ENCODE results near the gene SLC39A3. TPM values are rescaled to one million over a fixed set of nuclear protein-coding genes. Genes with fewer than 3 reads are reported as not detected.

Gene SLC39A3
- total and polyA plus RNA-seq, 2 of the 8 experiments (the other 6 are each of a cell fraction or from before 2014, with no cell fraction given), result 33.0 to 52.9 TPM

DNA sequence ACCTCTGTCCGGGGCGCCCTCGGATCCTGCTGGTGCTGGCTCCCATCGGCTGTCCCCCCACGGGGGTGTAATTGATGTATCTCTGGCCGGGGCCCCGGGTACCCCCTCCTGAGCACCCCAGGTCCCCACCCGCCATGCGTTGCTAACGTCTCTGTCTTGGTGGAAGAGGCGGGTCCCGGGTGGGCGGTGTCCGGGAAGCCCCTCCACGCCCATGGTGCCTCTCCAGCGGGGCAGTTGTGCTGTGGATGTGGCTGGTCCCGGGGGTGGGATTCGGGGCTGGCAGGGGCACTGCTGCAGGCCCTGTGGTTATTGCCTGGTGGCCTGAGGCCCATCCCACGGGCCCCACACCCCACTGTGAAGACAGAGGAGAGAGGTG is 23.6 kb downstream of the SLC39A3 start:
- no peak overlapping the region for H3K14ac ChIP-seq (ENCODE audit: insufficient read length)
- FAIRE-seq (no peak), DNase-seq (ENCODE audit: low read depth in 1 of 2, low spot score in 2 of 2) (no peak)
- WGBS, 2 experiments (ENCODE audit: extremely low coverage in 1 of 2, insufficient coverage in 1 of 2, insufficient read length in 1 of 2, insufficient replicate concordance in 2 of 2, low coverage in 1 of 2, low lambda C conversion rate in 2 of 2, missing lambda C conversion rate in 1 of 2), result 87% methylated on average over 9 of the region's 19 CpGs; no CpG with 5 or more reads in 1 of the 2 experiments
- CTCF ChIA-PET (ENCODE audit: partially characterized antibody), result interaction anchor here (0.6 kb wide), 1 partner anchor 126 kb away, joined by 3 read pairs; no protein-coding TSS in a partner anchor
- peaks cover 0 to 10% (median 6%) of the 10 kb centered on the region in 4 experiments; a peak in 6 of 7 replicates for H3K4me1 ChIP-seq (replicated peaks in 1 of 4; ENCODE audit: control insufficient read depth in 3 of 4, insufficient read depth in 4 of 4, low read length in 3 of 4)
- POLR2A ChIA-PET (ENCODE audit: partially characterized antibody), result no interaction called here
- no peak overlapping the region for H2BK5ac ChIP-seq (ENCODE audit: low read depth, low read length)
- H3K36me3 ChIP-seq (ENCODE audit: control insufficient read depth in 2 of 4, insufficient read depth in 4 of 4, low read length in 3 of 4), result peaks cover 0 to 17% (median 0%) of the 10 kb centered on the region in 4 experiments; a peak in 1 of 8 replicates
- peaks cover 0 to 4% of the 10 kb centered on the region in 2 experiments for H4K20me1 ChIP-seq (replicated peaks in 1 of 2; ENCODE audit: control insufficient read depth in 1 of 2, insufficient read depth in 2 of 2, low read length in 2 of 2)
- no peak overlapping the region for H4K91ac ChIP-seq (replicated peaks; ENCODE audit: insufficient read length, low read length)
- H2AFZ ChIP-seq (ENCODE audit: low read length), result no peak overlapping the region
- no peak overlapping the region for H3K4me2 ChIP-seq (ENCODE audit: insufficient read depth in 1 of 2, low read depth in 2 of 2, low read length in 2 of 2)
- no peak overlapping the region for H2BK15ac ChIP-seq (ENCODE audit: low read length)
- H3K23me2 ChIP-seq (ENCODE audit: low read depth, low read length), result peaks cover 14% of the 10 kb centered on the region; the same call in 1 of the 2 replicates
- no peak overlapping the region for H4K8ac ChIP-seq (ENCODE audit: extremely low read depth, insufficient read depth, low read length)
- no peak overlapping the region for H2BK120ac ChIP-seq (replicated peaks; ENCODE audit: low read depth, low read length)
- H3K18ac ChIP-seq (ENCODE audit: extremely low read depth, low read length), result no peak overlapping the region
- H3K27me3 ChIP-seq (replicated peaks in 1 of 4; ENCODE audit: control insufficient read depth in 3 of 4, extremely low read depth in 1 of 4, insufficient read depth in 3 of 4, low read length in 3 of 4), result no peaks in the 10 kb centered on the region
- no peaks in the 10 kb centered on the region for H3K79me1 ChIP-seq (ENCODE audit: low read depth, low read length)
- no peak overlapping the region for H3K4me3 ChIP-seq (ENCODE audit: extremely low read depth in 1 of 4, insufficient read depth in 2 of 4, low read depth in 3 of 4, low read length in 4 of 4)
- no peak overlapping the region for H2BK20ac ChIP-seq (ENCODE audit: low read length)
- no peak overlapping the region for H4K5ac ChIP-seq (ENCODE audit: insufficient read length, low read depth, low read length)
- H3K27ac ChIP-seq (ENCODE audit: low read depth, low read length), result no peak overlapping the region
- no peaks in the 10 kb centered on the region for H3K79me2 ChIP-seq (ENCODE audit: control insufficient read depth in 1 of 2, insufficient read depth in 2 of 2, low read length in 2 of 2)
- H3K9me3 ChIP-seq (ENCODE audit: insufficient read depth in 2 of 2, low read depth in 1 of 2, low read length in 1 of 2), result peaks cover 9 to 17% of the 10 kb centered on the region in 2 experiments; a peak in 3 of 4 replicates
- no peak overlapping the region for H3K23ac ChIP-seq (ENCODE audit: insufficient read length)
- no peak overlapping the region for H2BK12ac ChIP-seq (ENCODE audit: low read depth, low read length)
- H3K9ac ChIP-seq (replicated peaks in 1 of 4; ENCODE audit: extremely low read depth in 1 of 4, low read depth in 3 of 4, low read length in 3 of 4), result no peak overlapping the region
- no peak overlapping the region for H3K4ac ChIP-seq (replicated peaks; ENCODE audit: insufficient read length, low read depth, low read length)
- H2AK5ac ChIP-seq (ENCODE audit: low read depth, low read length), result no peak overlapping the region
- no peak overlapping the region for H3K56ac ChIP-seq (replicated peaks; ENCODE audit: insufficient read length, low read depth, low read length)
- TF ChIP-seq POLR2AphosphoS5 (IDR thresholded peaks at IDR 0.05; ENCODE audit: low read depth, low read length) (no peak), CHD1 (IDR thresholded peaks at IDR 0.05; ENCODE audit: low read depth, low read length) (no peak), SIX5 (IDR thresholded peaks at IDR 0.05; ENCODE audit: low read depth, low read length) (no peak), SIRT6 (IDR thresholded peaks at IDR 0.05; ENCODE audit: low read length) (no peak), KDM1A (IDR thresholded peaks at IDR 0.05; ENCODE audit: borderline replicate concordance, low read length) (no peak), TBP (IDR thresholded peaks at IDR 0.05; ENCODE audit: low read depth, low read length) (no peak), EP300 (IDR thresholded peaks at IDR 0.05; ENCODE audit: borderline replicate concordance in 1 of 2, low read depth in 2 of 2, low read length in 2 of 2) (no peak), BACH1 (IDR thresholded peaks at IDR 0.05; ENCODE audit: low read length) (no peak), CBX5 (IDR thresholded peaks at IDR 0.05; ENCODE audit: low read depth, low read length) (no peak), YY1 (IDR thresholded peaks at IDR 0.05; ENCODE audit: low read depth, low read length) (no peak), TAF1 (IDR thresholded peaks at IDR 0.05; ENCODE audit: low read depth, low read length) (no peak), SAP30 (IDR thresholded peaks at IDR 0.05; ENCODE audit: insufficient read depth, insufficient replicate concordance, low read length) (no peak), RNF2 (IDR thresholded peaks at IDR 0.05; ENCODE audit: borderline replicate concordance, low read depth, low read length, missing control alignments, poor library complexity, severe bottlenecking) (no peak), CREB1 (IDR thresholded peaks at IDR 0.05) (no peak)

Measured in H1 (cell line).